GM12878 (cell line): ENCODE data around the gene GNPTG. TPM values are rescaled to one million over a fixed set of nuclear protein-coding genes. Genes with fewer than 3 reads are reported as not detected.

Experiments
- ATAC-seq: fragments of 200-7000 bp; cut with Tn5 transposase; 3 replicates; pipeline ENCODE4 v1.9.1; 2020; ENCODE audit warnings: mild to moderate bottlenecking, moderate library complexity
- BruUV-seq: library from RNA; stranded (reverse); fragments of 400-500 nt; replicated peaks from 2 replicates; lab custom pipeline; 2021; lab: Mats Ljungman, UMichigan
- CTCF ChIA-PET: fragments of 300-600 bp; sonication (Branson Sonifier 250); formaldehyde crosslinking; extraction: SDS; loops from one replicate; lab custom pipeline; 2021; ENCODE audit warnings: inconsistent platforms; lab: Yijun Ruan, JAX
- POLR2A ChIA-PET: fragments of 350-600 bp; formaldehyde crosslinking; extraction: SDS; loops from one replicate; lab custom pipeline; 2021; ENCODE audit warnings: inconsistent platforms; lab: Charles Lee
- RAD21 ChIA-PET: fragments of 300-600 bp; sonication (Branson Sonifier 250); formaldehyde crosslinking; loops from one replicate; lab custom pipeline; 2023; ENCODE audit warnings: antibody characterized with exemption; ENCODE audit not compliant: unreplicated experiment; lab: Charles Lee
- SMC1A ChIA-PET: fragments of 300-600 bp; sonication (Branson Sonifier 250); formaldehyde crosslinking; loops from one replicate; lab custom pipeline; 2023; ENCODE audit not compliant: unreplicated experiment, uncharacterized antibody; lab: Charles Lee
- DNase-seq: peaks from one replicate; pipeline ENCODE4 v3.0.0-alpha.2; 2011; ENCODE audit warnings: low read depth, low spot score
- FAIRE-seq: peaks from 3 replicates; lab custom pipeline; 2011; peaks lifted over from hg19 to GRCh38; lab: Jason Lieb, UNC
- H2AFZ ChIP-seq: 2 replicates; pipeline ENCODE4 v1.6.0; 2011; ENCODE audit warnings: low read depth, low read length, control low read depth; ENCODE audit not compliant: control insufficient read depth
- H3K27ac ChIP-seq: 2 replicates; pipeline ENCODE4 v1.5.1; 2011; ENCODE audit warnings: control low read depth; ENCODE audit not compliant: control insufficient read depth, insufficient read depth
- H3K27me3 ChIP-seq, 2 experiments: replicated peaks in 1 of 2; 2 replicates each; pipeline versions ENCODE4 v1.6.0 to v1.6.1; 2011; ENCODE audit warnings: low read length in 1 of 2; ENCODE audit not compliant: control insufficient read depth in 2 of 2, insufficient read depth in 2 of 2
- H3K36me3 ChIP-seq, 2 experiments: 2 replicates each; pipeline ENCODE4 v1.5.1; 2011; ENCODE audit warnings: low read length in 1 of 2; ENCODE audit not compliant: control insufficient read depth in 2 of 2, insufficient read depth in 2 of 2
- H3K4me1 ChIP-seq: 2 replicates; pipeline ENCODE4 v1.6.1; 2011; ENCODE audit warnings: mild to moderate bottlenecking, low read length, moderate library complexity, mixed read lengths; ENCODE audit not compliant: control insufficient read depth, insufficient read depth
- H3K4me2 ChIP-seq: 2 replicates; pipeline ENCODE4 v1.6.0; 2011; ENCODE audit warnings: control low read depth; ENCODE audit not compliant: control insufficient read depth, insufficient read depth
- H3K4me3 ChIP-seq: fragments of 200-600 bp; sonication (generic); 2 replicates; pipeline ENCODE4 v1.5.1; 2016
- H3K79me2 ChIP-seq: 2 replicates; pipeline ENCODE4 v1.6.0; 2011; ENCODE audit warnings: low read length; ENCODE audit not compliant: control insufficient read depth, insufficient read depth
- H3K9ac ChIP-seq: 2 replicates; pipeline ENCODE4 v1.8.0; 2011; ENCODE audit warnings: low read length, control low read depth, mixed read lengths; ENCODE audit not compliant: control insufficient read depth, insufficient read depth
- H3K9me3 ChIP-seq: replicated peaks from 3 replicates; pipeline ENCODE4 v1.5.1; 2011; ENCODE audit warnings: mild to moderate bottlenecking, low read length; ENCODE audit not compliant: control insufficient read depth, insufficient read depth
- H4K20me1 ChIP-seq: 2 replicates; pipeline ENCODE4 v1.6.0; 2011; ENCODE audit not compliant: control insufficient read depth, insufficient read depth
- ASH2L ChIP-seq: fragments of 300-600, 200-600 bp; sonication (generic); IDR thresholded peaks from 2 replicates; pipeline ENCODE4 v1.6.1; 2017; ENCODE audit warnings: low read depth, mild to moderate bottlenecking, borderline replicate concordance
- EZH2 ChIP-seq: IDR thresholded peaks from 2 replicates; pipeline ENCODE4 v1.6.1; 2012; ENCODE audit warnings: low read depth, mild to moderate bottlenecking, control low read depth, inconsistent platforms, low read length, borderline replicate concordance; ENCODE audit not compliant: control insufficient read depth
- HDGF ChIP-seq: fragments of 450-650 bp; IDR thresholded peaks from 2 replicates; pipeline ENCODE4 v1.6.1; 2016; ENCODE audit warnings: antibody characterized with exemption
- KDM1A ChIP-seq: fragments of 200-600 bp; sonication (generic); IDR thresholded peaks from 2 replicates; pipeline ENCODE4 v1.6.1; 2016; ENCODE audit warnings: borderline replicate concordance
- NFYA ChIP-seq: IDR thresholded peaks from 2 replicates; pipeline ENCODE4 v1.6.1; 2011; ENCODE audit warnings: low read depth, mild to moderate bottlenecking, low read length, improper control_type of control experiment, borderline replicate concordance
- POLR2A ChIP-seq: IDR thresholded peaks from 2 replicates; pipeline ENCODE4 v1.6.1; 2011; ENCODE audit warnings: low read depth, mild to moderate bottlenecking, low read length
- POLR2AphosphoS2 ChIP-seq: IDR thresholded peaks from 2 replicates; pipeline ENCODE4 v1.6.1; 2011; ENCODE audit warnings: low read depth, mild to moderate bottlenecking, low read length, improper control_type of control experiment, moderate library complexity
- RAD51 ChIP-seq: fragments of 450-650 bp; IDR thresholded peaks from 2 replicates; pipeline ENCODE4 v1.6.1; 2016; ENCODE audit warnings: moderate library complexity, mild to moderate bottlenecking, inconsistent platforms
- RCOR1 ChIP-seq: conservative IDR thresholded peaks from 2 replicates; pipeline ENCODE4 v1.6.1; 2012; ENCODE audit warnings: low read depth, low read length, improper control_type of control experiment
- RFX5 ChIP-seq: IDR thresholded peaks from 2 replicates; pipeline ENCODE4 v1.6.1; 2011; ENCODE audit warnings: low read depth, low read length, improper control_type of control experiment
- SMARCA5 ChIP-seq: fragments of 450-650 bp; IDR thresholded peaks from 2 replicates; pipeline ENCODE4 v1.6.1; 2017; ENCODE audit warnings: mild to moderate bottlenecking
- WGBS: methylation state at CpG from one replicate; pipeline ENCODE4 v1.1.6; 2016; ENCODE audit warnings: low lambda C conversion rate; ENCODE audit not compliant: insufficient replicate concordance, insufficient coverage; ENCODE audit errors: missing lambda C conversion rate; 5-methylcytosine and 5-hydroxymethylcytosine counted together
- in situ Hi-C: fragments of 300-500 bp; cut with MboI; formaldehyde crosslinking; loops from 9 replicates; pipeline ENCODE4 v1.14.3; 2018; ENCODE audit warnings: mixed read lengths
- intact Hi-C: fragments of 100-400 bp; cut with micrococcal nuclease; formaldehyde crosslinking; loops from one replicate; pipeline ENCODE4 v1.14.2; 2022; ENCODE audit not compliant: unreplicated experiment
- polyA plus RNA-seq, 11 experiments: library from polyadenylated mRNA; depleted of rRNA in 4 of 11; unstranded in 6 of 11; stranded (reverse) in 5 of 11; fragments of >200 nt; fragmentation: Nextera tagmentation in 4 of 11; fragmentation: Illumina TruSeq in 1 of 11; extraction: Ambion mirVana in 4 of 11; extraction: Trizol in 1 of 11; gene quantifications; 1 replicate in 1 of 11; 2 replicates in 10 of 11; pipeline versions ENCODE4 v1.2.1 to v1.2.3, GENCODE V29; 2011 to 2016; ENCODE audit warnings: inconsistent platforms in 2 of 11, missing spikeins in 2 of 11, low read depth in 1 of 11
- total RNA-seq, 4 experiments: library from RNA; depleted of rRNA in 3 of 4; stranded (reverse); fragments of >200 nt in 3 of 4; fragmentation: Illumina TruSeq in 1 of 4; extraction: Trizol in 1 of 4; gene quantifications; 2 replicates each; pipeline versions ENCODE4 v1.2.1 to v1.2.3, GENCODE V29; 2013 to 2021
- TF ChIP-seq, protein P1 (sequence below): fragments of 450-650 bp; IDR thresholded peaks from 2 replicates; pipeline ENCODE4 v1.6.1; 2016; ENCODE audit warnings: mild to moderate bottlenecking
- TF ChIP-seq, protein P2 (sequence below), 3 experiments: IDR thresholded peaks in 2 of 3; conservative IDR thresholded peaks in 1 of 3; 2 replicates each; pipeline ENCODE4 v1.5.1; 2011; ENCODE audit warnings: low read depth in 3 of 3, low read length in 3 of 3, mild to moderate bottlenecking in 3 of 3, control low read depth in 2 of 3, moderate library complexity in 2 of 3, inconsistent platforms in 1 of 3, mixed read lengths in 1 of 3; ENCODE audit not compliant: control insufficient read depth in 2 of 3, insufficient read depth in 1 of 3; ENCODE audit errors: extremely low read depth in 1 of 3
- TF ChIP-seq, protein P3 (sequence below): IDR thresholded peaks from 2 replicates; pipeline ENCODE4 v1.6.1; 2011; ENCODE audit warnings: low read depth, low read length, improper control_type of control experiment, borderline replicate concordance
- TF ChIP-seq, protein P4 (sequence below): fragments of 450-650 bp; IDR thresholded peaks from 2 replicates; pipeline ENCODE4 v1.6.1; 2017; ENCODE audit warnings: mild to moderate bottlenecking, moderate library complexity

Gene GNPTG
- total and polyA plus RNA-seq, 10 of the 15 experiments (the other 5 are each of a cell fraction or from before 2014, with no cell fraction given): 0.80 to 32.6 (median 20.9) TPM

DNA sequence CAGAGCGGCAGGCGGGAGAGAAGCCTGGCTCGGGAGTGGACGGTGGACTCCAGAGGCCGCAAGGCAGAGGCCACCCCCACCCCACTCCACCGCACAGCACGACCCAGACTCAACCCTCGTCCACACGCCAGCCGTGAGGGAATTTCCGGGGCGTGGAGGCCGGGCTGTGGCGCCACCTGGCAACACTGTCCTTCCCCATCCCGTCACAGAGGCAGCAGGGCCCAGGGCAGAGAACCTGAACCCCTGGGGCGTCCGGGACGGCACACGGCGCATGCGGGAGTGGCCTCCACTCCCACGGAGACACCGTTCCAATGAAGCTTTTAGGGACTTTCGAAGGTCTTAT lies 23.5 kb downstream of the GNPTG start:
- no peak for FAIRE-seq
- H3K79me2 ChIP-seq: peaks cover 18% of the 10 kb centered on the region
- H3K27ac ChIP-seq: no peak overlapping the region
- no peaks in the 10 kb centered on the region for H3K9me3 ChIP-seq
- SMC1A ChIA-PET: no interaction called here
- no peaks in the 10 kb centered on the region for H4K20me1 ChIP-seq
- H3K4me2 ChIP-seq: no peak overlapping the region
- peaks cover 8% of the 10 kb centered on the region; the same call in 1 of the 2 replicates for H3K4me1 ChIP-seq
- CTCF ChIA-PET: no interaction called here
- in situ Hi-C loops: no loop called here
- H3K36me3 ChIP-seq: no peaks in the 10 kb centered on the region; a peak in 2 of 4 replicates
- no peak for ATAC-seq
- no peak for DNase-seq
- intact Hi-C loops: no loop called here
- POLR2A ChIA-PET: no interaction called here
- no TSS peak for BruUV-seq
- no peak overlapping the region for H2AFZ ChIP-seq
- 94% methylated on average over 24 of the region's 24 CpGs for WGBS
- TF ChIP-seq POLR2AphosphoS2: no peak
- TF ChIP-seq, protein P1, sequence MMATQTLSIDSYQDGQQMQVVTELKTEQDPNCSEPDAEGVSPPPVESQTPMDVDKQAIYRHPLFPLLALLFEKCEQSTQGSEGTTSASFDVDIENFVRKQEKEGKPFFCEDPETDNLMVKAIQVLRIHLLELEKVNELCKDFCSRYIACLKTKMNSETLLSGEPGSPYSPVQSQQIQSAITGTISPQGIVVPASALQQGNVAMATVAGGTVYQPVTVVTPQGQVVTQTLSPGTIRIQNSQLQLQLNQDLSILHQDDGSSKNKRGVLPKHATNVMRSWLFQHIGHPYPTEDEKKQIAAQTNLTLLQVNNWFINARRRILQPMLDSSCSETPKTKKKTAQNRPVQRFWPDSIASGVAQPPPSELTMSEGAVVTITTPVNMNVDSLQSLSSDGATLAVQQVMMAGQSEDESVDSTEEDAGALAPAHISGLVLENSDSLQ: no peak
- TF ChIP-seq, protein P2, sequence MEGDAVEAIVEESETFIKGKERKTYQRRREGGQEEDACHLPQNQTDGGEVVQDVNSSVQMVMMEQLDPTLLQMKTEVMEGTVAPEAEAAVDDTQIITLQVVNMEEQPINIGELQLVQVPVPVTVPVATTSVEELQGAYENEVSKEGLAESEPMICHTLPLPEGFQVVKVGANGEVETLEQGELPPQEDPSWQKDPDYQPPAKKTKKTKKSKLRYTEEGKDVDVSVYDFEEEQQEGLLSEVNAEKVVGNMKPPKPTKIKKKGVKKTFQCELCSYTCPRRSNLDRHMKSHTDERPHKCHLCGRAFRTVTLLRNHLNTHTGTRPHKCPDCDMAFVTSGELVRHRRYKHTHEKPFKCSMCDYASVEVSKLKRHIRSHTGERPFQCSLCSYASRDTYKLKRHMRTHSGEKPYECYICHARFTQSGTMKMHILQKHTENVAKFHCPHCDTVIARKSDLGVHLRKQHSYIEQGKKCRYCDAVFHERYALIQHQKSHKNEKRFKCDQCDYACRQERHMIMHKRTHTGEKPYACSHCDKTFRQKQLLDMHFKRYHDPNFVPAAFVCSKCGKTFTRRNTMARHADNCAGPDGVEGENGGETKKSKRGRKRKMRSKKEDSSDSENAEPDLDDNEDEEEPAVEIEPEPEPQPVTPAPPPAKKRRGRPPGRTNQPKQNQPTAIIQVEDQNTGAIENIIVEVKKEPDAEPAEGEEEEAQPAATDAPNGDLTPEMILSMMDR (IDR thresholded peaks at IDR 0.05 in 2 of 3, conservative IDR thresholded peaks at IDR 0.05 in 1 of 3; ENCODE audit: control insufficient read depth in 2 of 3, extremely low read depth in 1 of 3, insufficient read depth in 1 of 3, low read depth in 3 of 3, low read length in 3 of 3): no peak
- no peak for TF ChIP-seq RAD51
- TF ChIP-seq KDM1A: no peak
- TF ChIP-seq NFYA: no peak
- TF ChIP-seq, protein P3, sequence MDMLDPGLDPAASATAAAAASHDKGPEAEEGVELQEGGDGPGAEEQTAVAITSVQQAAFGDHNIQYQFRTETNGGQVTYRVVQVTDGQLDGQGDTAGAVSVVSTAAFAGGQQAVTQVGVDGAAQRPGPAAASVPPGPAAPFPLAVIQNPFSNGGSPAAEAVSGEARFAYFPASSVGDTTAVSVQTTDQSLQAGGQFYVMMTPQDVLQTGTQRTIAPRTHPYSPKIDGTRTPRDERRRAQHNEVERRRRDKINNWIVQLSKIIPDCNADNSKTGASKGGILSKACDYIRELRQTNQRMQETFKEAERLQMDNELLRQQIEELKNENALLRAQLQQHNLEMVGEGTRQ: no peak
- no peak for TF ChIP-seq POLR2A
- TF ChIP-seq ASH2L: no peak
- TF ChIP-seq, protein P4, sequence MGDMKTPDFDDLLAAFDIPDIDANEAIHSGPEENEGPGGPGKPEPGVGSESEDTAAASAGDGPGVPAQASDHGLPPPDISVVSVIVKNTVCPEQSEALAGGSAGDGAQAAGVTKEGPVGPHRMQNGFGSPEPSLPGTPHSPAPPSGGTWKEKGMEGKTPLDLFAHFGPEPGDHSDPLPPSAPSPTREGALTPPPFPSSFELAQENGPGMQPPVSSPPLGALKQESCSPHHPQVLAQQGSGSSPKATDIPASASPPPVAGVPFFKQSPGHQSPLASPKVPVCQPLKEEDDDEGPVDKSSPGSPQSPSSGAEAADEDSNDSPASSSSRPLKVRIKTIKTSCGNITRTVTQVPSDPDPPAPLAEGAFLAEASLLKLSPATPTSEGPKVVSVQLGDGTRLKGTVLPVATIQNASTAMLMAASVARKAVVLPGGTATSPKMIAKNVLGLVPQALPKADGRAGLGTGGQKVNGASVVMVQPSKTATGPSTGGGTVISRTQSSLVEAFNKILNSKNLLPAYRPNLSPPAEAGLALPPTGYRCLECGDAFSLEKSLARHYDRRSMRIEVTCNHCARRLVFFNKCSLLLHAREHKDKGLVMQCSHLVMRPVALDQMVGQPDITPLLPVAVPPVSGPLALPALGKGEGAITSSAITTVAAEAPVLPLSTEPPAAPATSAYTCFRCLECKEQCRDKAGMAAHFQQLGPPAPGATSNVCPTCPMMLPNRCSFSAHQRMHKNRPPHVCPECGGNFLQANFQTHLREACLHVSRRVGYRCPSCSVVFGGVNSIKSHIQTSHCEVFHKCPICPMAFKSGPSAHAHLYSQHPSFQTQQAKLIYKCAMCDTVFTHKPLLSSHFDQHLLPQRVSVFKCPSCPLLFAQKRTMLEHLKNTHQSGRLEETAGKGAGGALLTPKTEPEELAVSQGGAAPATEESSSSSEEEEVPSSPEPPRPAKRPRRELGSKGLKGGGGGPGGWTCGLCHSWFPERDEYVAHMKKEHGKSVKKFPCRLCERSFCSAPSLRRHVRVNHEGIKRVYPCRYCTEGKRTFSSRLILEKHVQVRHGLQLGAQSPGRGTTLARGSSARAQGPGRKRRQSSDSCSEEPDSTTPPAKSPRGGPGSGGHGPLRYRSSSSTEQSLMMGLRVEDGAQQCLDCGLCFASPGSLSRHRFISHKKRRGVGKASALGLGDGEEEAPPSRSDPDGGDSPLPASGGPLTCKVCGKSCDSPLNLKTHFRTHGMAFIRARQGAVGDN: no peak
- no peak for TF ChIP-seq SMARCA5
- TF ChIP-seq HDGF: no peak
- no peak for TF ChIP-seq EZH2
- no peak for TF ChIP-seq RFX5
- TF ChIP-seq RCOR1: no peak
- TF ChIP-seq, all 136 proteins: peak for 0
- RAD21 ChIA-PET: no interaction called here
- Histone ChIP-seq H3K4me3 (no peak overlapping the region), H3K27me3 (no peaks in the 10 kb centered on the region), H3K9ac (no peak overlapping the region)
